DMS53 treated with DMSO at 0.1 percent for 48 hours (cell line): ENCODE data around the gene DR1.
A peak's percentile ranks its signal among the peaks of the same experiment; 100 is the strongest.

Source experiments
- DNase-seq: peaks from one replicate; lab custom pipeline; 2025; ENCODE audit not compliant: unreplicated experiment; lab: John Stamatoyannopoulos, UW

Gene DR1

DNA sequence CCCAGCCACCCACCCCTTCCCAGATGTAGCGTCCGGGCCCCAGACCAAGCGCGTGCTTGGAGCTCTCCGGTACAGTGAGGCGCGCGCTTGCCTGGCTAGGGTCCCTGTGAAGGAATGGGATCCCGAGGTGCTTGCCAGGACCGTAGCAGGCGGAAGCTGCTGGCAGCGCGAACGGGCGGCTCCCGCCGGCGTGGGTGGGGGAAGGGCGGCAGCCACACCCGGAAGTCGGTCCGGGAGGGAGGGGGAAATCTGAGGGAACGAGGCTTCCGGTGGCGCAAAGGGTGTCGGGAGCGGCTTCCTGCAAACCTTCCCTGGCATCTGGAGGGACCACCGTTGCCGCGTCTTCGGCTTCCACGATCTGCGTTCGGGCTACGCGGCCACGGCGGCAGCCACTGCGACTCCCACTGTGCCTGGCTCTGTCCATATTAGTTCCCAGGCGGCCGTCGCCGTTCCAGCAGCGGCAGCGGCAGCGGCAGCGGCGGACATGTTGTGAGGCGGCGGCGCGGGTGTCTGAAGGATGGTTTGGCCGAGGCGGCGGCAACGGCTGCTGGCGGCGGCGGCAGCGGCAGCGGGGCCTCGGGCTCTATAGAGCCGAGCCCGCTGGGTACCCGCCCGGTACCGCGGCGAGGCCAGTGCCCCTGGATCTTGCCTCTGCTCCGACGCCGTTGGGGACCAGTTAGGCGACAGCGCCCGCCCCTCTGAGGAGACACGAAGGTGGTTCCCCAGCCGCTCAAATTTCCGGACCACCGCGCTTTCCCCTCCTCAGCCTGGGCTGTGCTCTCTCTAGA is at the start of gene DR1:
Gene DR1 (plus strand): TSS at position 275 of the 788 bp plus-strand sequence. CDS start 739 bp downstream, outside the sequence.
- DNase-seq, result peak; percentile 89

DNA sequence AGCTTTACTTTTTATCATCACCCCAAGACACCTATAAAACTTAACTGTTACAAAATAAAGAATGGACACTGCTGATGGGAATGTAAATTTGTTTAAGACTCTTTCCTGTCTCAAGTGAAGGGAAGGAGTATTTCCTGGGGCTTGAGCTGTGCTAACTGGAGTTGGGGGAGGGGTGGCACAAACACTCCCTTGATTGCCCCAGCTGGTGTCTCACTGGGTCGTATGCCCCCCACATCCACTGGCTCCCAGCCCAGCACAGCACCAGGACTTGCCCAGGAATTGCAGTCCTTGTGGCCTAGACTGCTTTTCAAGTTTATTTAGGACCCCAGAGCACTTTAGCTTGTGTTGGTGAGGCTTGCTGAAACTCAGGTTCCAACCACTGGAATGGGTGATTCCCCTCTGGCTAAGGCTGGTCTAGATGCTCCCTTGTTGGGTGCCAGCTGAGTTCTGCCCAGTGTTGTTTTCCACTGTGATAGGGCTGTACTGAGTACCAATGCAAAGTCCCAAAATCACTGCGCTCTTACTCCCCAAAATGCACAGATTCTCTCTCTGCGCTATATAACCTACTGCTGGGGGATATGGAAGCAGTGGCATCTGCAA is 49.1 kb upstream of the DR1 start:
- no peak for DNase-seq

GRCh38 chr1:93301131-93301530 is 44.6 kb upstream of the DR1 start:
- no peak for DNase-seq

GRCh38 chr1:93302078-93302477 is 43.6 kb upstream of the DR1 start:
- DNase-seq, result no peak

GRCh38 chr1:93304716-93305138 is 41.0 kb upstream of the DR1 start:
- DNase-seq, result peak; percentile 84

DNA sequence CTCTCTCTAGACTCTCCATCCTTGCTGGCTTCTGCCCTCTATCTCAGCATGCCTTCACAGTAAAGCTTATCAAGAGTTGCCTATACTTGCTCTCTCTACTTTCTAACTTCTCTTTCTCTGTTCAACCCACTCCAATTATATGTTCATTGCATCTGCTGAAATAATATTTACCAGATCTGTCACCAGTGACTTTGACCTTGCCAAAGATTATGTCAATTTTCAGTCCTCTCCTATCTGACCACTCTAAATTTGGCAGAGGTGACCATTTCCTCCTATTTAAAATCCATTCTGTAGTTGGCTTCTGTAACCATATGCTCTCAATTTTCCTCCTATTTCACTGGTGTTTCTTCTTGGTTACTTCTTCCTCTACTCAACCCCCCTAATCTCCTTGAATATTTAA is 38.8 kb upstream of the DR1 start:
- no peak for DNase-seq

GRCh38 chr1:93313026-93313425 is 32.7 kb upstream of the DR1 start:
- DNase-seq, result no peak

DNA sequence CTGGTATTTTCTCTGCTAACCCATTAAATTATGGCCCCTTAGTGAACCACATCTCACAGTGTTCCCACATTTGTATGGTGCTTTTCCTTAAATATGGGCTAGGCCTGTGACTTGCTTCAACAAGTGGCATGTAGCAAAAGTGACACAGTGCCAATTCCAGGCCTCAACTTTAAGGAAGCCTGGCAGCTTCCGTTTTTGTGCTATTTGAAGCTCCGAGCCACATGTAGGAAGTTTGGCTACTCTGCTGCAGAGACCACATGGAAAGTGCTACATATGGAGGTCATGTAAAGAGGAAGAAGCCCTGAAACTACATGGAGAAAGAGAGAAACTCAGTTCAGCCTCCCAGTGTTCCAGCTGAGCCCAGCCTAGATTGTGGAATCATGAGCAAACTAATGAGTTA is 28.5 kb upstream of the DR1 start:
- DNase-seq, result no peak

DNA sequence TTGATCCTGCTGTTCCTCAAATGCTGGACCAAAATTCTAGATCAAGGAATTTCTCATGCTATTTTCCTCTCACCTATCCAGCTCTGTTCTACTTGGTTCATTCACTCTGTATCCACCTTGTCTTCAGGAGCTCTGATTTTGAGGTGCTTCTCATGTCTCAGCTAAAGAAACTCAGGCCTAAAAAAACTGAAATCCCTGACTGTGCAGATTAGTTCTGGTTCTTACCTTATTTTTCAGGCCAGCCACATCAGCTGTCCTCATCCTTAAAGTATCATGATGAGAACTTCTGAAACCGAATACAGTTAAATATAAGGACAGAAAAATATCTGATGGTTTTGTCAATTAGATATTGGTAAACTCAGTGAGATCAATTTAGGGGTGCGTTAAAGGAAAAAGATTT is 27.8 kb upstream of the DR1 start:
- DNase-seq, result no peak

GRCh38 chr1:93321720-93322119 is 24.0 kb upstream of the DR1 start:
- no peak for DNase-seq

DNA sequence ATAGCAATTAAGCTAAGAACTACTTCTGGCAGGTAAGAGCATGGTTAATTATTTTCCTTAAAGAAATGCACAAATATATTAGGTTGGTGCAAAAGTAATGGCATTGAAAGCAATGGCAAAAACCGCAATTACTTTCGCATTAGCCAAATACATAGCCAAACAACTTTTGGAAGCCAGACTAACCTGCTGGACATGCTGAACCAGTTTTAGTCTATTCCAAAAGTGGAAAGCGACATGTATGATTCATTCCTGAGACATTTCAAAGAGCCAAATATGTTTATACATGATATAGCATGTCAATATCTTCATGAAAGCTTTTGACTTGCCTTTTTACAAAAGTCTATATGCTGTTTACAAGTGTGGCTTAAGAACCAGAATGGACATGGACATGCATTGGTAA is 23.4 kb upstream of the DR1 start:
- DNase-seq, result no peak

- DNase-seq, result no peak
Measured at GRCh38 chr1:93323185-93323820, 22.4 kb upstream of the DR1 start.

DNA sequence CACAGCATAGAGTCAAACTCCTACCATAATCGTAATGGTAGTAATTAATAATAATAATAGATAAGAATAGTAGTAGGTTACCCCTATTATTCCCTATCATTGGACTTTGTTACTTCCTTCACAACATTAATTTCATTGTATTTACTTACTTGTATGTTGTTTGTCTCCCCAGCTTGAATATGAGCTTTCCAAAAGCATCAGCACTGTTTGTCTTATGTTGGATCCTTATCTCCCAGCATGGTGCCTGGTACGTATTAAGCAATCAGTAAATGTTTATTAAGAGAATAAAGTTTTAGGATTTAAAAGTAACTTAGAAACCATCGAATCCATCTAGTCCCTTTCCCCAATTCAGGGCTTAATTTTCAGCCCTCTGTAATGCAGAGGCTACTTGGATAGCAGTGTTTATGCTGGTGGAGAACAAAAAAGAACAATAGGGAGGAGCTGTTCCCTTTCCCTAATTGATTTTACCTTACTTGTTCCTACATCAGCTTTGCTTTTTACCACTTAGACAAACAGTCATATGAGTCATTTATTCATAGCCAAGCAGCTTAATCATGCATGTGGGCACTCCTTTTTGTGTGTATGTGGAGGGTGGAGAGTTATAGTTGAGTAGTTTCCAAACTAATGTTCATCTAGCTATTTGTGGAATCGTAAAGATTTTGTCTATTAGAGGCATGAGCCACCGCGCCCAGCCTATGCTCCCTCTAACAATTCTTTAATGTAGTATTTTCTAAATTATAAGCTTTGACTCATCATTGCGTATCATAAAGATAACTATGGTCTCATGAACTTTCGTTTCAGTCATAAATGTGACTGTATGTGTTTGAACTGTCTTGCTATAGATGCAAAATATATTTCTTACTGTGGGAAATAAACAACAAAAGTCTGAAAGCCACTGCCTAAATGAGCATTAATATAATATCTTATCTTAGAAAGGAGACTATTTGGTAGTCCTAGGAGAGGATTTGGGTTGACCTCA is 20.9 kb upstream of the DR1 start:
- DNase-seq, result no peak

- peak; percentile 61 for DNase-seq
Measured at GRCh38 chr1:93328809-93329760, 16.6 kb upstream of the DR1 start.

GRCh38 chr1:93330196-93330595 is 15.5 kb upstream of the DR1 start:
- DNase-seq, result no peak

GRCh38 chr1:93330617-93331016 is 15.1 kb upstream of the DR1 start:
- no peak for DNase-seq

- DNase-seq, result no peak
Measured at GRCh38 chr1:93331412-93331811, 14.3 kb upstream of the DR1 start.

- DNase-seq, result no peak
Measured at GRCh38 chr1:93332368-93332767, 13.3 kb upstream of the DR1 start.

- no peak for DNase-seq
Measured at GRCh38 chr1:93338387-93339146, 7.1 kb upstream of the DR1 start.
